GM10248 (cell line): Measurements from ENCODE around the gene BAIAP2L1.

Experiments
- CTCF ChIA-PET: fragments of 300-600 bp; sonication (Branson Sonifier 250); formaldehyde crosslinking; extraction: SDS; loops from one replicate; lab custom pipeline; 2021; ENCODE audit warnings: antibody characterized with exemption; lab: Yijun Ruan, JAX
- POLR2A ChIA-PET: fragments of 350-650 bp; sonication (Branson Sonifier 250); formaldehyde crosslinking; extraction: SDS; loops from one replicate; lab custom pipeline; 2020; ENCODE audit warnings: antibody characterized with exemption; lab: Yijun Ruan, JAX
- DNase-seq: peaks from one replicate; pipeline ENCODE4 v3.0.0; 2012; ENCODE audit errors: extremely low spot score
- TF ChIP-seq, protein P1 (sequence below): IDR thresholded peaks from 2 replicates; pipeline ENCODE4 v1.5.1; 2012; ENCODE audit warnings: mild to moderate bottlenecking, low read depth; ENCODE audit errors: extremely low read depth, missing control alignments, control extremely low read depth

BAIAP2L1 gene

DNA sequence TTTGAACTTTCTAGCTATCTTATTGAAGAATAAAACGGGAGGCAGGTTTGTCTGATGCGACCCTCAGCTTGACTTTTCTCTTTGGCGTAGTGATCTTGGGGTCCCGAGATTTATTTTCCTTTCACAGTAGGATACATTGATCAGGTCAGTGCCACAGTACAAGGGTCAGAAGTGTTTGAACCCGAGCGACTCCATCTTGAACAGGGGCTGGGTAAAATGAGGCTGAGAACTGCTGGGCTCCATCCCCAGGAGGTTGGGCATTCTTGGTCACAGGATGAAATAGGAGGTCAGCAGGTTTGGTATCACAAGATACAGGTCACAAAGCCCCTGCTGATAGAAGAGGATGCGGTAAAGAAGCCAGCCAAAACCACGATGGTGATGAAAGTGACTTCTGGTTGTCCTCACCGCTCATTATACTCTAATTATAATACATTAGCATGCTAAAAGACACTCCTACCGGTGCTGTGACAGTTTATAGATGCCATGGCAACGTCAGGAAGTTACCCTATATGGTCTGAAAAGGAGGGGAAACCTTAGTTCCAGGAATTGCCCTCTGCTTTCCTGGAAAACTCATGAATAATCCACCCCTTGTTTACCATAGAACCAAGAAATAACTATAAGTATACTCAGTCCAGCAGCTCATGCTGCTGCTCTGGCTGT is 145.8 kb downstream of the BAIAP2L1 start:
- ChIA-PET POLR2A (no interaction called here), CTCF (interaction anchor here (0.6 to 1.1 kb wide), 4 partner anchors 12 to 87 kb away, joined by 3 to 4 read pairs (median 4); no protein-coding TSS in a partner anchor)
- no peak for DNase-seq
- TF ChIP-seq, protein P1, sequence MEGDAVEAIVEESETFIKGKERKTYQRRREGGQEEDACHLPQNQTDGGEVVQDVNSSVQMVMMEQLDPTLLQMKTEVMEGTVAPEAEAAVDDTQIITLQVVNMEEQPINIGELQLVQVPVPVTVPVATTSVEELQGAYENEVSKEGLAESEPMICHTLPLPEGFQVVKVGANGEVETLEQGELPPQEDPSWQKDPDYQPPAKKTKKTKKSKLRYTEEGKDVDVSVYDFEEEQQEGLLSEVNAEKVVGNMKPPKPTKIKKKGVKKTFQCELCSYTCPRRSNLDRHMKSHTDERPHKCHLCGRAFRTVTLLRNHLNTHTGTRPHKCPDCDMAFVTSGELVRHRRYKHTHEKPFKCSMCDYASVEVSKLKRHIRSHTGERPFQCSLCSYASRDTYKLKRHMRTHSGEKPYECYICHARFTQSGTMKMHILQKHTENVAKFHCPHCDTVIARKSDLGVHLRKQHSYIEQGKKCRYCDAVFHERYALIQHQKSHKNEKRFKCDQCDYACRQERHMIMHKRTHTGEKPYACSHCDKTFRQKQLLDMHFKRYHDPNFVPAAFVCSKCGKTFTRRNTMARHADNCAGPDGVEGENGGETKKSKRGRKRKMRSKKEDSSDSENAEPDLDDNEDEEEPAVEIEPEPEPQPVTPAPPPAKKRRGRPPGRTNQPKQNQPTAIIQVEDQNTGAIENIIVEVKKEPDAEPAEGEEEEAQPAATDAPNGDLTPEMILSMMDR, result no peak

DNA sequence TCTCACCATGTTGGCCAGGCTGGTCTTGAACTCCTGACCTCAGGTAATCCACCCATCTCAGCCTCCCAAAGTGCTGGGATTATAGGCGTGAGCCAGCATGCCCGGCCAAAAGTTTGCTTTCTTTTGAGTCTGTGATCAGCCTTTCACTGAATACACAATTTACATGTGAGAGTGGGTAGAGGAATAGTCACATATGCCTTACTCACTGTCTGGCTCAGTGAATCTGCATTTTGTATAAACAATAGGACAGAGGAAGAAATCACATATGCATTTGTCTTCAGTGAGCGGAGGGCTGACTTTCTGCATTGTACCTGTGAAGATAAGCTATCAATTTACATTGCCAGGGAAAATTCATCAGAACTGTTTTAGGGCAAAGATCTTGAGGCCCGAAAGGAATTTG is 146.4 kb downstream of the BAIAP2L1 start:
- no peak for DNase-seq
- POLR2A ChIA-PET, result no interaction called here
- CTCF ChIA-PET, result interaction anchor here (0.6 to 1.1 kb wide), 4 partner anchors 11 to 86 kb away, joined by 3 to 4 read pairs (median 4); no protein-coding TSS in a partner anchor
- TF ChIP-seq, protein P1, result no peak

DNA sequence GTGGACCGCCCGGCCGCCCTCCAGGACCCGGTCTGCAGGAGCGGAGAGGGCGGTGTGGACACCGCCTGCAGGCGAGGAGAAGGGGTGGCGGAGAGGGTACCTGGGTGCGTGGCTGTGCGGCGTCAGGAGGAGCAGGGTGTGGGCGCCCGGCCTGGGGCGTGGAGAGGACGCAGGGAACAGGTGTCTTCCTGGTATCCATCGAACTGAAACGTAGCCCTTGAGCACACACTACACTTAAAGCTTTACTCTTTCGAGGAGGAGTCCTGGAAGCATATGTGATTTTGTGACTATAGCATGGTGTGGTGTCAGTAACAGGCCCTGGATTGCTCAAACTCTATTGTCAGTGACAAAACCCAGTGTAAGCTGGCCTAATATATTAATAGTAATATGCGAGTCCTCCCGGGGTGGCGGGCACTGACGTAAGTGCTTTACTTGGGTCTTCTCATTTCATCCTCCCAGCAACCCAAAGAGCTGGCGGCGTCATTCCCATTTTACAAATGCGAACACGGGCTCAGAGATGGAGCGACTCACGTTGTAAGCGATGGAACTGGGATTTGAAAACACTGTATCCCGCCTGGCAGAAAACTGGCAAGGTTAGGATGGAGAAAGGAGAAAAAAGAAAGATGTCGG is 148.3 kb downstream of the BAIAP2L1 start:
- no peak for DNase-seq
- ChIA-PET POLR2A (no interaction called here), CTCF (interaction anchor here (0.7 to 1.6 kb wide), 6 partner anchors 10 to 231 kb away, joined by 3 to 5 read pairs (median 4); partner anchors contain the start of gene BAIAP2L1)
- TF ChIP-seq, protein P1, result no peak

DNA sequence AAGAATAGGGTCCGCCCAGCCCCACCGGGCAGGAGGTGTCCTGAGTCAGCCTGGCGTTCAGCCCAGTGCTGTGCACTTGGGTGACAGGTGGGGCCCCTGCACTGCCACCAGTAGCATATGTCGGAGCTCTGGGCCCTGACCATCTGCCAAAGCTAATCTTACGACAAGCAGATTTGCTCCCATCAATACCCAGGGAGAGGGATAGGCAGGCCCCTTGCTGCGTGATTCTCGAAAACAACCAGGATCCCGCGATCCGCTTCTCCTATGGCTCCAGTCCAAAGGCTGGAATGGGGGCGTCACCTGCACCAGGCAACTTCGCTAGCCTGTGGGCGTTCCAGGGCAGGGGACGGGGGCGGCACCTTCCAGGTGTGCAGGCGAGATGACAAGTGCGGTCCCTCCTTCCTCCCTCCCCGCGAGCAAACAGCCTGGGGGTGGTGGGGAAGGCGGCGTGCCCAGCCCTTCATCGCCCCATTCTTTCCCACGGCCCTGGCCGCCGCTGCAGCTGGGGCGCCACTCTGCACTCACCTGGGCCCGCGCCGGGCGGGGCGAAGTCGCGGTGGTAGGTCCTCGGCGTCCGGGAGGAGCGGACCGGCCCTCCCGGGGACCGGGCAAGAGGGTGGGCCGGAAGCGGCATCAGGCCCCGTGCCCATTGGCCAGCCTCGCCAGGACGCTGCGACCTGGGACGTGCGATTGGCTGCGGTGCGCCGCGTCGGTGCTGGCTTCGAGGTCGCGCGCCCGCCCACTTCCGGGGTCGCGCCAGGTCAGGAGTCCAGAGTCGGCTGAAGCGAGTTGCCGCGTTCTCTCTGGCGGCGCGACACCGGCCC is 149.1 kb downstream of the BAIAP2L1 start, which contains the start of gene TECPR1:
Gene TECPR1, minus strand, starts transcription at position 632 of the 824 bp plus-strand sequence. CDS start 6,086 bp downstream, outside the sequence.
- DNase-seq, result peak; percentile 99
- TF ChIP-seq, protein P1, result no peak
- ChIA-PET POLR2A (no interaction called here), CTCF (interaction anchor here (2.2 kb wide), 1 partner anchor 15 kb away, joined by 13 read pairs; no protein-coding TSS in a partner anchor)

DNA sequence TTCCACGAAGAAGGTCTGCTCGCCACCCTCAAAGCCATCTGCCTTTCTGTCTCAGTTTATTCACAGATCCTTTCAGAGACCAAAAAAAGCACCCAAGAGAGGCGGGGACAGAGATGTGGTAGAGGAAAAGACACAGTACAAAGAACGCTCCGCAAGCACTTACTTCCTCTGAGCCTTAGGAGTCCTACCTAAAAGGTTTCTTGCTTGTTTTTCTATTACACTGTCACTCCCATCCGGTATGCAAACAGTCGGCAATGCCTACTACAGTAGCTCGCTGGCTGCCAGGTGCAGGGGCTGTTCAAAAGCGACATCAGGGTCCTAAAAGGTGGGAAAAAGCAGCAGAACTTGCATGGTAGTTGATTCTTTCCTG is 149.7 kb downstream of the BAIAP2L1 start:
- TF ChIP-seq, protein P1, result no peak
- peak; percentile 48 for DNase-seq
- POLR2A ChIA-PET, result no interaction called here
- CTCF ChIA-PET, result interaction anchor here (1.4 to 2.2 kb wide), 2 partner anchors 16 to 82 kb away, joined by 6 to 13 read pairs; no protein-coding TSS in a partner anchor

DNA sequence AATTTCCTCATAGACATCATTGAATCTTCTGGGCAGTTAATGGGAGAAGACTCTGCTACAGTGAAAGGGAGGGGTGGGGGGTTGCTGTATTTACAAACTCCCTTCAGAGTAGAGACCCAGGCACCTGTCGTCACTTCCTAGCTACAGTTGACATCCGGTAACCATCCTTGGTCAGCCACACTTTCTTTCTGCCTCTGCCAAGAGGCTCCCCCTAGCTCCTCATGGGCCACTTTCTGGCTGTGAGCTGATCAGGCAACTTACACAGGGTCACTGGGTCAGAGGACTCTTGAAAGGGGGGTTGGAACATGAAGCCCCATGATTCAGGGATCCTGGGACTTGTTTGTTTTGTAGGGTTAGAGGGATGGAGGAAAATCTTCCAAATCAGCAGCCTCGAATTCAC is 150.1 kb downstream of the BAIAP2L1 start:
- ChIA-PET CTCF (interaction anchor here (0.9 to 2.2 kb wide), 4 partner anchors 9 to 171 kb away, joined by 4 to 13 read pairs (median 5); no protein-coding TSS in a partner anchor), POLR2A (no interaction called here)
- peak; percentile 68 for DNase-seq
- TF ChIP-seq, protein P1, result no peak
